Fibroblast of lung (primary cell): Measurements from ENCODE around the gene WDR44. TPM values are rescaled to one million over a fixed set of nuclear protein-coding genes. Genes with fewer than 3 reads are reported as not detected.

Source experiments
- DNase-seq, 2 donors: peaks; one replicate each; pipeline versions ENCODE4 v3.0.0 to v3.0.0-alpha.2; 2010; ENCODE audit warnings: low read depth in 2 of 2
- H2AFZ ChIP-seq: 2 replicates; pipeline ENCODE4 v1.5.1; 2012; ENCODE audit warnings: low read length, control low read depth, inconsistent platforms
- H3K27ac ChIP-seq: 2 replicates; pipeline ENCODE4 v1.5.1; 2011; ENCODE audit warnings: low read length, control low read depth; ENCODE audit not compliant: insufficient read depth
- H3K27me3 ChIP-seq: 2 replicates; pipeline ENCODE4 v1.5.1; 2011; ENCODE audit warnings: mild to moderate bottlenecking, low read length; ENCODE audit not compliant: control insufficient read depth, insufficient read depth
- H3K36me3 ChIP-seq: 2 replicates; pipeline ENCODE4 v1.5.1; 2011; ENCODE audit warnings: low read length; ENCODE audit not compliant: control insufficient read depth, insufficient read depth
- H3K4me1 ChIP-seq: 2 replicates; pipeline ENCODE4 v1.5.1; 2011; ENCODE audit warnings: low read length; ENCODE audit not compliant: control insufficient read depth, insufficient read depth; ENCODE audit errors: extremely low read depth
- H3K4me2 ChIP-seq: 2 replicates; pipeline ENCODE4 v1.5.1; 2011; ENCODE audit warnings: low read length, control low read depth; ENCODE audit not compliant: insufficient read depth; ENCODE audit errors: extremely low read depth
- H3K4me3 ChIP-seq, 4 experiments: fragments of 200-600 bp in 1 of 4; sonication (generic) in 1 of 4; replicated peaks in 1 of 4; 2 replicates each; pipeline ENCODE4 v1.5.1; 2011 to 2016; ENCODE audit warnings: low read length in 4 of 4, low read depth in 3 of 4, mild to moderate bottlenecking in 3 of 4, control low read depth in 2 of 4, inconsistent platforms in 1 of 4, mixed read lengths in 1 of 4; ENCODE audit not compliant: insufficient read depth in 1 of 4; ENCODE audit errors: control extremely low read depth in 1 of 4
- H3K79me2 ChIP-seq: 2 replicates; pipeline ENCODE4 v1.5.1; 2012; ENCODE audit warnings: mild to moderate bottlenecking, low read length, inconsistent platforms; ENCODE audit not compliant: control insufficient read depth, insufficient read depth
- H3K9ac ChIP-seq: 2 replicates; pipeline ENCODE4 v1.5.1; 2011; ENCODE audit warnings: mild to moderate bottlenecking, low read length, control low read depth; ENCODE audit not compliant: insufficient read depth
- H3K9me3 ChIP-seq: 2 replicates; pipeline ENCODE4 v1.5.1; 2012; ENCODE audit warnings: low read depth, low read length; ENCODE audit not compliant: control insufficient read depth, insufficient read depth
- H4K20me1 ChIP-seq: 2 replicates; pipeline ENCODE4 v1.5.1; 2011; ENCODE audit warnings: low read length; ENCODE audit not compliant: control insufficient read depth, insufficient read depth; ENCODE audit errors: extremely low read depth
- EZH2 ChIP-seq: IDR thresholded peaks from 2 replicates; pipeline ENCODE4 v1.5.1; 2012; ENCODE audit warnings: low read length, control low read depth, mild to moderate bottlenecking; ENCODE audit errors: missing control alignments
- polyA plus RNA-seq, 2 donors: library from polyadenylated mRNA; depleted of rRNA in 1 of 2; stranded (reverse) in 1 of 2; unstranded in 1 of 2; fragments of >200 nt; gene quantifications; 2 replicates each; pipeline ENCODE4 v1.2.1, GENCODE V29; 2011 to 2012; ENCODE audit warnings: missing spikeins in 1 of 2
- total RNA-seq: library from RNA; depleted of rRNA; stranded (reverse); fragments of >200 nt; gene quantifications from 2 replicates; pipeline ENCODE4 v1.2.1, GENCODE V29; 2014
- TF ChIP-seq, protein P1 (sequence below), 2 donors: IDR thresholded peaks in 1 of 2; conservative IDR thresholded peaks in 1 of 2; 1 replicate in 1 of 2; 2 replicates in 1 of 2; pipeline ENCODE4 v1.5.1; 2011 to 2012; ENCODE audit warnings: low read length in 2 of 2, control low read depth in 1 of 2, inconsistent platforms in 1 of 2, low read depth in 1 of 2, mild to moderate bottlenecking in 1 of 2

Gene WDR44
- total and polyA plus RNA-seq, 2 donors (not counting 1 experiment from before 2014, with no cell fraction given) = 15.0 to 20.6 TPM

DNA sequence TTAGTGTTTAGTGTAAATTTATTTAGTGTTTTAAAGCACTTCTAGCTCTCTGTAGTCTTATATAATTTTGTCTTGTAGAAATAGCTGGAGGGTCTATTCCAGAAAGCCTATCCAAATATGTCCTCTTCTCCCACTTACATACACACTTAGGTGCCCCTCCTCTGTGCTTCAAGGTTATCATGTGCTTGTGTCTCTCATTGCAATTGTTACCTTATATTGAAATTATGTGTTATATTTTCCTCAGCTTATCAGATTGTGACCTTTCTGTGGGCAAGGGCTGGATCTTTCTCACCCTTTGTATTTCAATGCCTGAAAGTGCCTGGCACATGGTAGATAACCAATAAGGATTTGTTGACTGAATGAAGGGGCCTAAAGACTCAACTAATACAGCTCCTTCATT is 18.4 kb downstream of the WDR44 start:
- no peaks in the 10 kb centered on the region for H3K27me3 ChIP-seq
- H3K79me2 ChIP-seq = peaks cover 37% of the 10 kb centered on the region
- H2AFZ ChIP-seq = no peak overlapping the region
- H3K36me3 ChIP-seq = no peaks in the 10 kb centered on the region
- TF ChIP-seq, protein P1, sequence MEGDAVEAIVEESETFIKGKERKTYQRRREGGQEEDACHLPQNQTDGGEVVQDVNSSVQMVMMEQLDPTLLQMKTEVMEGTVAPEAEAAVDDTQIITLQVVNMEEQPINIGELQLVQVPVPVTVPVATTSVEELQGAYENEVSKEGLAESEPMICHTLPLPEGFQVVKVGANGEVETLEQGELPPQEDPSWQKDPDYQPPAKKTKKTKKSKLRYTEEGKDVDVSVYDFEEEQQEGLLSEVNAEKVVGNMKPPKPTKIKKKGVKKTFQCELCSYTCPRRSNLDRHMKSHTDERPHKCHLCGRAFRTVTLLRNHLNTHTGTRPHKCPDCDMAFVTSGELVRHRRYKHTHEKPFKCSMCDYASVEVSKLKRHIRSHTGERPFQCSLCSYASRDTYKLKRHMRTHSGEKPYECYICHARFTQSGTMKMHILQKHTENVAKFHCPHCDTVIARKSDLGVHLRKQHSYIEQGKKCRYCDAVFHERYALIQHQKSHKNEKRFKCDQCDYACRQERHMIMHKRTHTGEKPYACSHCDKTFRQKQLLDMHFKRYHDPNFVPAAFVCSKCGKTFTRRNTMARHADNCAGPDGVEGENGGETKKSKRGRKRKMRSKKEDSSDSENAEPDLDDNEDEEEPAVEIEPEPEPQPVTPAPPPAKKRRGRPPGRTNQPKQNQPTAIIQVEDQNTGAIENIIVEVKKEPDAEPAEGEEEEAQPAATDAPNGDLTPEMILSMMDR (conservative IDR thresholded peaks at IDR 0.05 in 1 of 2, IDR thresholded peaks at IDR 0.05 in 1 of 2; ENCODE audit: low read depth in 1 of 2, low read length in 2 of 2) = no peak
- TF ChIP-seq EZH2 = no peak
- H3K9me3 ChIP-seq = no peaks in the 10 kb centered on the region
- H4K20me1 ChIP-seq = no peaks in the 10 kb centered on the region
- H3K4me3 ChIP-seq = no peak overlapping the region
- DNase-seq = no peak
- H3K27ac ChIP-seq = no peak overlapping the region
- H3K4me1 ChIP-seq = no peaks in the 10 kb centered on the region
- no peak overlapping the region for H3K9ac ChIP-seq
- H3K4me2 ChIP-seq = no peak overlapping the region

DNA sequence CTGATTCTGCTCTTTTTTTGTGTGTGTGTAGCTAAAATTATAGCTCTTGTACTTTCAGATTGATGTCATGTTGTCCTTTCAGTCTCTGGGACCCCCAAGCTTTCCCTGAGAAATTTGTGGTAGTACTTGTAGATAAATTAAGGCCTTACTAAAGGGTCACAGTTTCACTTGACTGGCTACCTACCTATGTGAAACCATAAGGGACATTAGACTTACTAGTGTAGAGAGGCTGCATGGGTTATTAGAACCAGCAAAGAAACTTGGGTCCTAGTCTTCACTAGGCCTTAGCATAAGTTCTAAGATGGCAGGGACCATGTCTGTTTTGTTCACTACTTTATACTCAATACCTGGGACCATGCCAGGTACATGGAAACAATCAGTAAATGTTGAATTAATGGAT is 21.4 kb downstream of the WDR44 start:
- no peak overlapping the region for H3K27ac ChIP-seq
- H3K9me3 ChIP-seq = no peaks in the 10 kb centered on the region
- no peak overlapping the region for H3K4me3 ChIP-seq
- peaks cover 2% of the 10 kb centered on the region for H3K4me1 ChIP-seq
- H3K4me2 ChIP-seq = no peak overlapping the region
- H3K9ac ChIP-seq = no peak overlapping the region
- H3K79me2 ChIP-seq = peaks cover 23% of the 10 kb centered on the region
- no peak for TF ChIP-seq EZH2
- TF ChIP-seq, protein P1 (conservative IDR thresholded peaks at IDR 0.05 in 1 of 2, IDR thresholded peaks at IDR 0.05 in 1 of 2; ENCODE audit: low read depth in 1 of 2, low read length in 2 of 2) = no peak
- DNase-seq = no peak
- no peaks in the 10 kb centered on the region for H4K20me1 ChIP-seq
- H2AFZ ChIP-seq = no peak overlapping the region
- no peaks in the 10 kb centered on the region for H3K27me3 ChIP-seq
- H3K36me3 ChIP-seq = no peaks in the 10 kb centered on the region

DNA sequence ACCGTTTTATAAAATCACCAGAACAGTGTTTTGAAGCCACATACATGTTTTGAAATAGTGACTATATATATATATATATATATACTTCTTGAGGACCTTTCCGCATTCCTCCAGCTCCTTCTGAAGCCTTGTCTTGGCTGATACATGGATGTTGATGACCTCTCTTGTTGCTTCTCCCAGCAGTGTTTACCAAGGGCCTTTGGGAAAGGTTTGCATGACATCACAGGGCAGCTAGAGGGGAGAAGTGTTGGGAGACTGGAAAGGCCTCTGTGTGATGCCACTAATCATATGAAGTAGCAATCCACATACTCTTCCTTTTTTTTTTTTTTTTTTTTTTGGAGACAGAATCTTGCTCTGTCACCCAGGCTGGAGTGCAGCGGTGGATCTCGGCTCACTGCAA is 22.5 kb downstream of the WDR44 start:
- H3K27me3 ChIP-seq = no peaks in the 10 kb centered on the region
- H3K36me3 ChIP-seq = no peaks in the 10 kb centered on the region
- no peak overlapping the region for H3K4me2 ChIP-seq
- no peak overlapping the region for H3K4me3 ChIP-seq
- no peaks in the 10 kb centered on the region for H3K9me3 ChIP-seq
- no peaks in the 10 kb centered on the region for H4K20me1 ChIP-seq
- no peak for DNase-seq
- no peak overlapping the region for H3K27ac ChIP-seq
- TF ChIP-seq, protein P1 (conservative IDR thresholded peaks at IDR 0.05 in 1 of 2, IDR thresholded peaks at IDR 0.05 in 1 of 2; ENCODE audit: low read depth in 1 of 2, low read length in 2 of 2) = no peak
- no peak overlapping the region for H3K9ac ChIP-seq
- H3K4me1 ChIP-seq = peaks cover 2% of the 10 kb centered on the region
- peaks cover 20% of the 10 kb centered on the region for H3K79me2 ChIP-seq
- no peak overlapping the region for H2AFZ ChIP-seq
